Right lobe of liver (tissue), 6 donors: ENCODE data around the gene MSL3. TPM values are rescaled to one million over a fixed set of nuclear protein-coding genes. Genes with fewer than 3 reads are reported as not detected.

Source experiments
- ATAC-seq, 4 donors: fragments of 200-7000 bp; cut with Tn5 transposase; one replicate each; pipeline ENCODE4 v1.9.1; 2020; ENCODE audit warnings: mild to moderate bottlenecking in 4 of 4, moderate library complexity in 4 of 4
- DNase-seq, 3 donors: peaks; one replicate each; pipeline ENCODE4 v3.0.0-alpha.2; 2020
- H3K27ac ChIP-seq, 3 donors: fragments of 200-600 bp; one replicate each; pipeline ENCODE4 v1.8.0; 2022
- H3K27me3 ChIP-seq, 2 donors: fragments of 200-600 bp; one replicate each; pipeline ENCODE4 v1.8.0; 2022
- H3K36me3 ChIP-seq, 4 donors: fragments of 200-600 bp; sonication (generic) in 1 of 4; one replicate each; pipeline versions ENCODE4 v1.5.1 to v1.8.0; 2017 to 2022; ENCODE audit warnings: control low read depth in 1 of 4
- H3K4me1 ChIP-seq, 4 donors: fragments of 200-600 bp; sonication (generic) in 1 of 4; one replicate each; pipeline versions ENCODE4 v1.5.1 to v1.8.0; 2017 to 2022; ENCODE audit warnings: control low read depth in 1 of 4
- H3K4me3 ChIP-seq, 3 donors: fragments of 200-600 bp; one replicate each; pipeline ENCODE4 v1.8.0; 2022
- H3K9me3 ChIP-seq, 4 donors: fragments of 200-600 bp; sonication (generic) in 1 of 4; one replicate each; pipeline versions ENCODE4 v1.5.1 to v1.8.0; 2017 to 2022; ENCODE audit warnings: control low read depth in 1 of 4
- CTCF ChIP-seq, 4 donors: fragments of 200-600 bp in 3 of 4; fragments of 450-650 bp in 1 of 4; IDR thresholded peaks; one replicate each; pipeline versions ENCODE4 v1.5.1 to v1.8.0; 2016 to 2022; ENCODE audit warnings: antibody characterized with exemption in 4 of 4, mild to moderate bottlenecking in 2 of 4
- POLR2A ChIP-seq: fragments of 450-650 bp; IDR thresholded peaks from one replicate; pipeline ENCODE4 v1.6.1; 2017; ENCODE audit warnings: antibody characterized with exemption, mild to moderate bottlenecking
- WGBS: methylation state at CpG from one replicate; pipeline ENCODE4 v1.1.6; 2018; ENCODE audit warnings: low coverage, low lambda C conversion rate; ENCODE audit not compliant: insufficient coverage; ENCODE audit errors: missing lambda C conversion rate; 5-methylcytosine and 5-hydroxymethylcytosine counted together
- intact Hi-C, 2 donors: fragments of 100-400 bp; cut with DNase I; formaldehyde crosslinking; loops; one replicate each; pipeline versions ENCODE4 v1.11.2 to v1.14.1; 2022
- total RNA-seq, 6 experiments: library from RNA; depleted of rRNA in 2 of 6; stranded (reverse); fragments of >200 nt in 2 of 6; fragmentation: NEBNext Ultra II Directional in 3 of 6; extraction: Animal tissue kit (Norgen Biotek cat#: 25700) in 3 of 6; gene quantifications; one replicate each; pipeline versions ENCODE4 v1.1.0 to v1.2.4, GENCODE V29; 2016 to 2023
- donor health status: DM: no; HTN: yes; CAD: no.
- donor health status: DM: no; HTN: no; CAD: no.
- donor health status: DM: no; HTN: no; CAD: no.
- donor health status: DM: no; HTN: yes; CAD: no.
- donor health status: DM: no; HTN: yes; CAD: no.

The MSL3 gene
- total RNA-seq, 6 experiments from 2014 or later, result 6.4 to 15.7 (median 12.0) TPM

DNA sequence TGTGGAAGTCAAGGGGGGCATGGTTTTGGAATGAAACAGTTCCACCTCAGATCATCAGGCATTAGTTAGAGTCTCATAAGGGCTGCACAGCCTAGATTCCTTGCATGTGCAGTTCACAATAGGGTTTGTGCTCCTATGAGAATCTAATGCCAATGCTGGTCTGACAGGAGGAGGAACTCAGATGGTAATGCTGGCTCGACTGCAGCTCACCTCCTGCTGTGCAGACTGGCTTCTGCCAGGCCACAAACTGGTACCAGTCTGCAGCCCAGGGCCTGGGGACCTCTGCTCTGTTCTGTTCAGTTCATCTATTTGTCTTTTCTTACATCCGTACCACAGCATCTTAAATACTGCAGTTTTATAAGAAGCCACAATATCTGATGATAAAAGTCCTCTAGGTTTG is 12.2 kb upstream of the MSL3 start:
- Histone ChIP-seq H3K9me3 (no peaks in the 10 kb centered on the region), H3K36me3 (no peaks in the 10 kb centered on the region), H3K27me3 (peaks cover 0 to 3% of the 10 kb centered on the region in 2 donors), H3K4me3 (no peak overlapping the region), H3K4me1 (no peaks in the 10 kb centered on the region), H3K27ac (no peak overlapping the region)
- WGBS, result 60% methylated on average over 1 of the region's 2 CpGs
- ATAC-seq, result no peak
- DNase-seq, result no peak
- intact Hi-C loops, result no loop called here
- no peak for TF ChIP-seq POLR2A
- no peak for TF ChIP-seq CTCF (IDR thresholded peaks at IDR 0.05)

GRCh38 chrX:11750046-11750445 is 8.0 kb upstream of the MSL3 start:
- Histone ChIP-seq H3K4me1 (no peaks in the 10 kb centered on the region), H3K9me3 (no peaks in the 10 kb centered on the region), H3K27ac (no peak overlapping the region), H3K36me3 (no peaks in the 10 kb centered on the region), H3K27me3 (peaks cover 0 to 3% of the 10 kb centered on the region in 2 donors), H3K4me3 (no peak overlapping the region)
- DNase-seq (no peak), ATAC-seq (no peak)
- intact Hi-C loops, result no loop called here
- WGBS, result 44% methylated on average over 4 of the region's 4 CpGs
- TF ChIP-seq POLR2A (no peak), CTCF (IDR thresholded peaks at IDR 0.05) (no peak)

DNA sequence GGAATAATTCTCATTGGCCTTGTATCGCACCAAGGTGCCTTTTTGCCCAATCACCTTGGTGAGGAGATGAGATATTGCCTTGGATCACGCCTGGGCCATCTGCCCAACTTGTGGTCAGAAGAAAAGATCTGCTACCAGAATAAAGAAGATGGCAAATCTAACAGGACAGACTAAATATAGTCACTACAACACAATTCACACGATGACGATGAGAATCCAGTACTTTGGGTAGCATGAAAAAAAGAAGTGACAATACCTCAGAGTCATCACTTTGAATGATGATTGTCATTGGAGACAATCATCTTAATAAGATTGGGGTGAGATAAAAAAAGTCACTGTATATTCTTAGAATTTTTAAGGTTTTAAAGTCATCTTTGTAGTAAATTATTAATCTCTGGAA is 7.3 kb upstream of the MSL3 start:
- DNase-seq (no peak), ATAC-seq (no peak)
- intact Hi-C loops, result no loop called here
- H3K27me3 ChIP-seq, result peaks cover 0 to 3% of the 10 kb centered on the region in 2 donors
- H3K27ac ChIP-seq, result no peak overlapping the region
- H3K36me3 ChIP-seq, result no peaks in the 10 kb centered on the region
- WGBS, result 59% methylated on average over 4 of the region's 4 CpGs
- no peaks in the 10 kb centered on the region for H3K4me1 ChIP-seq
- TF ChIP-seq CTCF (IDR thresholded peaks at IDR 0.05), result no peak
- no peak overlapping the region for H3K4me3 ChIP-seq
- H3K9me3 ChIP-seq, result no peaks in the 10 kb centered on the region

DNA sequence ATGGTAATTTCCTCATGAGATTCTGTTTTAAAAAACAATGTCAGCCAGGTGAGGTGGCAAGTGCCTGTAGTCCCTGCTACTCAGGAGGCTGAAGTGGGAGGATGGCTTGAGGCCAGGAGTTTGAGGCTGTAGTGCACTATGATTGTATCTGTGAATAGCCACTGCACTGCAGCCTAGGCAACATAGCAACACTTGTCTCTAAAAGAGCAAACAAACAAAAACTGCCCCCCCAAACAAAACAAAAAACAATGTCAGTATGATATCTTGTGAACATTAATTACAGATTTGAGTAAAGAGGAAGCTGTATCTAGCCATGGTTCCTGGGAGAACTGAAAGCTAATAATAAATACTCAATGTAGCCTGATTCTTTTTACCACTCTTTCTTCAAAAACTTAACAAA is 6.8 kb upstream of the MSL3 start:
- intact Hi-C loops, result no loop called here
- Histone ChIP-seq H3K27me3 (peaks cover 0 to 3% of the 10 kb centered on the region in 2 donors), H3K4me1 (no peaks in the 10 kb centered on the region), H3K36me3 (no peaks in the 10 kb centered on the region), H3K4me3 (no peak overlapping the region), H3K27ac (no peak overlapping the region), H3K9me3 (no peaks in the 10 kb centered on the region)
- ATAC-seq (no peak), DNase-seq (no peak)
- TF ChIP-seq POLR2A (no peak), CTCF (IDR thresholded peaks at IDR 0.05) (no peak)

GRCh38 chrX:11753668-11754067 is 4.4 kb upstream of the MSL3 start:
- Histone ChIP-seq H3K27me3 (peaks cover 0 to 3% of the 10 kb centered on the region in 2 donors), H3K27ac (no peak overlapping the region), H3K4me3 (no peak overlapping the region), H3K36me3 (no peaks in the 10 kb centered on the region), H3K4me1 (no peaks in the 10 kb centered on the region), H3K9me3 (no peaks in the 10 kb centered on the region)
- DNase-seq, result no peak
- intact Hi-C loops, result no loop called here
- TF ChIP-seq POLR2A, result no peak
- TF ChIP-seq CTCF (IDR thresholded peaks at IDR 0.05), result no peak
- ATAC-seq, result no peak
- 84% methylated on average over 2 of the region's 2 CpGs for WGBS
